HTERT RPE-1 (cell line): ENCODE measurements around the gene SNX9.
"Not testable (repeated sequence)": the region's sequence is repeated elsewhere in the genome, so short reads cannot be mapped to it uniquely, and the experiment has no call there.

Experiments
- in situ Hi-C: fragments of 300-500 bp; cut with MboI; formaldehyde crosslinking; loops from 4 replicates; pipeline ENCODE4 v1.14.3; 2020; ENCODE audit warnings: low sequenced_read_pairs

Gene SNX9

DNA sequence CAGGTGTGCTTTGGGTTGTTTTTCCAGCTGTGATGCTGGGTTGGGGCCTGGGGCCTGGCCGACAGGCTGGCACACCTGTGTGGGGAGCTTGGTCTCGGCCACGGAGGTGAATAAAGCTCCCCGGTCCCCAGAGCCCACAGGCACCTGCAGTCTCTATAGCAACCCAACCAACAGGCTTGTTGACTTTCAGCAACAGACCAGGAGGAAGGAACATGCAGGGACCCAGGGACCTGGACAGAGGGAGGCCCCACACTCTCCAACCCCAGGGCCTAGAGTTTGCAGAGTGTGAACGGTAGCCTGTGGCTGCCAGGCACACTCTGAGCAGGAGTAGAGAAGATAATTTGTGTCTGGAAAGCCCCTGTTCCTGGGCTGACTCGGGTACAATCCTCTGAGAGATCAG lies 144.0 kb downstream of the SNX9 start:
- in situ Hi-C loops: no loop called here

DNA sequence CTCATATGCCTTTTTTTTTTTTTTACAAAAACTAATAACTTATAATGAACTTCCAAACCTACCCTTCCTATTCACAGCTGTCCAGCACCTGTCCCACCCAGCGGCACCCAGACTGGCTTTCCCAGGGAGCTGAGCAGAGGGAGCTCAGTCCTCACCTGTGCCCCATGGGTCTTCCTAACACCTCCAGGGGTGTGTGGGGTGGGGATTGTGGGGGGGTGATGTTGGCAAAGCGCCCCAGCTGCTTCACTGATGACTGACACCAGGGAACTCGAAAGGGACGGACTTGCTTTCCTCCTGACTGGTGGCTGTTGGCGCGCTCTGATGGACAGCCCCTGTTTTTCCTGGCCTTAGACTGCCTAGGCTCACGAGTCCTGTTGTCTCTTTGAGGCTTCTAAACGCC lies 144.4 kb downstream of the SNX9 start:
- in situ Hi-C loops: no loop called here

DNA sequence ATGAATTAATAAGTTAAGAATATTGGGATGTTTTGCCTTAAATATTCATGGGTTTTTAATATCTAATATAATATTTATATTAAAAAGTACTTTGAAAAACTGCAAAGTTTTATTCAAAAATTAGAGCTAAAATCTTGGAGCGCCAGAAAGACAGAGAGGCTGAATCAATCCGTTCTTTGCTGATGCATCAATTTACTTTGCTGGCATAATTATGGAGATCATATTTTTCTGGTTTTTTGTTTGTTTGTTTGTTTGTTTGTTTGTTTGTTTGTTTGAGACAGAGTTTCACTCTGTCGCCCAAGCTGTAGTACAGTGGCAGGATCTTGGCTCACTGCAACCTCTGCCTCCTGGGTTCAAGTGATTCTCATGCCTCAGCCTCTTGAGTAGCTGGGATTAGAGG lies 149.1 kb downstream of the SNX9 start:
- in situ Hi-C loops: not testable (repeated sequence)

DNA sequence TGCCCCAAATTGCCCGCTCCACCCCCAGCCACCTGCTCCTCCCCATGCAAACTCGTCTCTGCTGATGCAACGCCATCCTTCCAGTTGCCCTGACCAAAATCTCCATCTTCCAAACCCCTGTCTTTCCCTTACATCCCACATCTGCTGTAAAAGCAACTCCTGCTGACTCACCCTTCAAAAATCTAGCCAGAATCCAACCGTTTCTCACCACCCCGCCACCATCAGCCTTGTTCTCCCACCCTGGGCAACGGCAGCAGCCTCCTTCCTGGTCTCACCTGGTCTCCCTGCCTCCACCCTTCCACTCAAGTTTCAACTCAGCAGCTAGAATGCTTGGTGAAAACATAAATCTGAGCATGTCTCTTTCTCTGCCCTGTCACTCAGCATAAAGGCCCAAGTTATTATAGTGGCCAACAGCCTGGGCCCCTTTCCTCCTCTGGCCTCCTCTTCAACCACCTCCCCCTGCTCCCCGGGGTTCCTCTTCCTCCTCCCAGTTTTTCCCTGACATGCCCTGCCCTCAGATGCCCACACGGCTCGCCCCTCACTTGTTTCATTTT lies 151.4 kb downstream of the SNX9 start:
- in situ Hi-C loops: no loop called here

DNA sequence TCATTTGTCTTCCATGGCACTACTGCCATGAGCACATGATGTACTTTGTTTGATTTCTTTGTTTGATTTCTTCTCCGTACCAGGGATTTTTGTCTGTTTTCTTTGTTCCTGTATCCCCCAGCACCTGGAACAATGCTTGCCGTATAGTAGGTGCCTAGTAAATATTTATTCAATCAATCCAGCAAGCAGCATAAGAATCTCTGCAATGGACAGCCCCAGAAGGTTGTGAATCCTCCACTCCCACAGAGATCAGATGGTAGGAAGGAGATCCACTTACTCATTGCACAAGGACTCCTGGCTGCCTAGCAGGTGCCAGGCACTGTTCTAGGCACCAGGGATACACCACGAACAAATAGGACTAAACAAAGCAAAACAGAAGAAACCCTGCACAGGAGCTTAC lies 151.9 kb downstream of the SNX9 start:
- in situ Hi-C loops: no loop called here

DNA sequence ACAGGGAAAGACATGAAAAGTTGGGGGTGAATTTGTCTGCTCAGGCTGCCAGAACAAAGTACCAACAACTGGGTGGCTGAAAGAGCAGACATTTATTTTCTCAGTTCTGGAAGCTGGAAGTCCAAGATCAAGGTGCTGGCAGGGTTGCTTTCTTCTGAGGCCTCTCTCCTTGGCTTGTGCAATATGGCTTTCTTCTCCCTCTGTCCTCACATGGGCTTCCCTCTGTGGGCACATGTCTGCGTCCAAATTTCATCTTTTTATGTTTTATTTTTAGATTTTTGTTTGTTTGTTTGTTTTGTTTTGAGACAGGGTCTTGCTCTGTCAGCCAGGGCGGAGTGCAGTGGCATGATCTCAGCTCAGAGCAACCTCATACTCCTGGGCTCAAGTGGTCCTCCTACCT lies 152.4 kb downstream of the SNX9 start:
- in situ Hi-C loops: no loop called here

DNA sequence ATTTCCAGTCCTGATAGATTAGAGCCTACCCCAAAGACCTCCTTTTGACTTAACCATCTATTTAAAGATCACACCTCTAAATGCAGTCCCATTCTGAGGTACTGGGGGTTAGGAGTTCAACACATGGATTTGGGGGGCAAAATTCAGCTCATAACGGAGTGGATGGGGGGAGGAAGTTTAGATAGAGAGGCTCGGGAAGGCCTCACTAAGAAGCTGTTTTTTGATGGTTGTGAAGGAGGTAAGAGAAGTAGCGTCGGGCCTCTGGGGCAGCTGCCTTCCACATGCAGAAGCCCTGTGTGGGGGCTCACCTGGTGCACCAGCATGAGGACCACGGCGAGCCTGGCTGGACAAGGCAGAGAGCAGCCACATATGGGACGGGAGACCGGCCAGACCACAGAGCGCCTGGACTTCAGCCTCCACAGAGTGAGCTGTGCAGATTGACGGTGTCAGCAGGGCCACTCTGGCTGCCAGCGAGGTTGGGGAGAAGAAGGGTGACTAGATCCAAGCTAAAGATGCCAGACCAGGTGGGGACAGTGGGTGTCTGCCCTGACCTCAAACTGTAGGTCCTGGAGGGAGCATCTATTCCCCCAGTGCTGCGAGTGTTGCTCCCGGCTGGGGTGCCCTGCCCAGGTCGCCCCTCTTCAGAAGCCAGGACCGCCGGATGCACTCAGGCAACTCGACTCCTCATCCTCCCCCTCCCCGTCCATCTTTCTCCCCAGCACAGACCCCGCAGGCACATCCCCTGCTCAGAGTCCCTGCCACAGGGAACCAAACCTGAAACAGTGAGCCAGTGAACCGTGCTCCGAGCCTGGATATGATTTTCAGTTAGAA lies 153.5 kb downstream of the SNX9 start:
- in situ Hi-C loops: no loop called here

DNA sequence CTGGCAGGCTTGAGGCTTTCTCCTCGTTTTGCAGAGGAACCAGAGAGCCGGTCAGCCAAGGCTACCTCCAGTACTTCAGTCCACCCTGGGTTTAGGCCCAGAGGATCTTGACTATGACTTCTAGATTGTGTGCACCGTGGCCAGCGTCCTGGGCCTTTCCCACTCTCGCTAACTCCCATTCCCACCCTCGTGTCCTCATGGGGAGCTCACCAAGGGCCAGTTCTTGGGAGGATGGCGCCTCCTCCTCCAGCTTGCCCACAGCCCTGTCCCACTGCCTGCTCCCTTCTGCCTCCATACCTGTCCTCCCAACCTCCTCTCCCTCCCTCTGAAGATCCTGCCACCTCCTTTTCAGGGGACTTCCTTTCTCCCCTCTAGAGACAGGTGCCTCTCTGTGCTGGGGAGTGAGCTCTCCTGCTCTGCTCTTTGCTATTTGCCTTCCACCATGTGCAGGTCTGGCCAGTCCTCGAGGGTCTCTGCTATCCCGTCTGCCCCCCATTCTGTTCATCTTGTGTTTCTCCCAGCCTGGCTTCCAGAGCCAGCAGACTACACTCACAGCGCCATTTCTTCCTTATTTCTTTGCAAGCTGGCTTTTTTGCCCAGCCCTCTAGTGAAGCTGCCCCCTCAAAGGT lies 154.2 kb downstream of the SNX9 start:
- in situ Hi-C loops: no loop called here

DNA sequence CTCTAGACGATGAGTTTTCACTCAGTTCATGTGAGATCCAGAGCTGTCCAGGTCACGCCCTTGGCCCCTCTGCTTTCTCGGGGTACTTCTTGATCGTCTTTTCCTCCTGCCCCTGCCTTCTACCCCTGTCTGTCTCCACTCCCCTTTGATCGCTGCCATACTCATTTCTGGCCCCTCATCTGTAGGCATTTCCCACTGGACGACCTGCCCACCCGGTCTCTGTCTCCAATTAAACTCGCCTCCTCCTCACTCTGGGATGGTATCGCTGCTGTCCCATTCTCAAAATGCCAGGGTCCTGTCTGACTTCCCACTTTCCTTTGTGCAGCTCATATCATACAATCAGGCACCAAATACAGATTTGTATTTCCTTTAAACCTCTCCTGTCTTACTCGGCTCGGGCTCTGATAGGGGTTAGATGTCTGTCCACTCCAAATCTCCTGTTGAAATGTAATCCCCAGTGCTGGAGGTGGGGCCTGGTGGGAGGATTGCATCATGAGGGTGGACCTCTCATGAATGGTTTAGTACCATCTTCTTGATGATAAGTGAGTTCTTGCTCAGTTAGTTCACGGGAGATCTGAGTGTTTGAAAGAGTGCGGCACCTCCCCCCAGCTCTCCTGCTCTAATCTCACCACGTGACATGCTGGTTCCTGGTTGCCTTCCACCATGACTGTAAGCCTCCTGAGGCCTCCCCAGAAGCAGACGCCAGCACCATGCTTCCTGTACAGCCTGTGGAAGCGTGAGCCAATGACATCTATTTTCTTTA lies 155.2 kb downstream of the SNX9 start:
- in situ Hi-C loops: no loop called here

DNA sequence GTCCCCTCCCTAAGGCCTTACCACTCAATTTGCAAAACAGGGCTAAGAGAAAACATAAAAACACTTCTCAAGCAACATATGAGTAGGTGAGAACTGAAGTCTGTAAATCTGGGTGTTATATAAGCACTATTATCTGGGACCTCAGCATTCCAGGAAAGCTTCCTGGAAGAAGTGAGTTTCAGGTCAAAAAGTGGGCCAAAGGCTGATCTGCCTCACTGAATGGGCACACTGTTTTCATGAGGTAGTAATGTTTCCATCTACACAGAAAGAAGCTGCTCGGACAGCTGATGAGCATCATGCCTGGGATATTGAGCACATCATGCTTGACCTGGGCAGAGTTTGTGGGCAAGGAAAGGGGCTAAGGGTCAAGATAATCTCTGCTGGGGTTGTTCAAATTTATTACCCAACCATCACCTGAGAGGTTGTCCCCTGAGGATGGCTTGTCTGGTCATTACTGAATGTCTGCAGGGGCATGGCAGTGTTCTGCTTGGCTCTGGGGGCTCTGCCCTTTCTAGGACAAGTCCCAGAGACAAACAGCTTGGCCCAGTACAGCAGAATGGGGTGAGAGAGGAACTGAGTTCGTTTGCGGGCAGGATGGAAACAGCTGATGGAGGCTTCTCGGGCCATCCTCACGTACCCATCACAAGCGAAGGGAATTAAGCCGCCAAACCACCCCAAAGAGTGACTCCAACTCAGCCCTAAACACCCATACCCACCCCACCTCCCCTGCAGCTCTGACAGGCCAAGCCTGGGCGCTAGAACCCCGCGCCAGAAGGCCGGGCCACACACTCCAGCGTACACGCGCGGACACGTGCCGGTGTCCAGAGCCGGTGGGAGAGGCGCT lies 157.5 kb downstream of the SNX9 start:
- in situ Hi-C loops: no loop called here

DNA sequence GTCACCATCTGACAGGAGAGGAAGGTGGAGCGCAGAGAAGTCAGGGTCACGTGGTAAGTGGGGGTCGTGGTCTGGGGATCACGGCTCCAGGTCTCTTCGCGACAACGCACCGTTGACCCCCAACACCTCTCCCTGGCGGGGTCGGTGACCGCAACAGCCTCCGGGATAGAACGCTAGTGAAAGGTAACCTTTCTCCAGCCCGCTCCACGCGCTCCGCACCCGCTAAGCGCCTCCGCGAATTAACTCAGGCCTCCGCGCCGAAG lies 158.0 kb downstream of the SNX9 start:
- in situ Hi-C loops: no loop called here

DNA sequence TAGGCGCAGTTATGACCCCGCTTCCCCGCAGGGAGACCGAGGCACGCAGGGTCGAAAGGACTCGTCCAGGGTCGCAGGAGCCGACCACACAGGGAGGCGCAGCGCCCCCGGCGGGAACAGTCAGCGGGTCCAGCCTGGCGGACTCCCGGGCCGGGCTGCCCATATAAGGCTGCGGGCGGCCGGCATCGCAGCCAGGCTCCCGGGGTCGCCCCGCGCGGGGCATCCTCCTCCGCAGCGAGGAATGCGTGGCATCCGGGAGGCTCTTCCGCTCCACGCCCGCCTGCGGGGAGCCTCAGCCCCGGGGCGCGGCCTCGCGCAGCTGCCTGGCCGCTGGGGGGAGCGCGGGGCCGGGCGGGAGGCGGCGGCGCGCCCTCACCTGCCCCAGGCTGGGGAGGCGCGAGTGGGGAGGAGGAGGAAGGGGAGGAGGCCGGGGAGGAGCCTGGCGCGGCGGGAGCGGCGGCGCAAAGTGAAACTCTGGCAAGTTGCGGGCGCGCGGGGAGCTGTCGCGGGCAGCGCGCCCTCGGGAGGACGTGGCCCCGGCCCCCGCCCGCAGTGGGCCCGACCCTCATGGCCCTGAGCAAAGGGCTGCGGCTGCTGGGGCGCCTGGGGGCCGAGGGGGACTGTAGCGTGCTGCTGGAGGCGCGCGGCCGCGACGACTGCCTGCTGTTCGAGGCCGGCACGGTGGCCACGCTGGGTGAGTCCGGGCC lies 158.5 kb downstream of the SNX9 start, which contains the start of gene SYNJ2:
SYNJ2 (plus strand) TSS at position 469 of the 707 bp plus-strand sequence; CDS start at position 568, 99 bp downstream.
- in situ Hi-C loops: no loop called here

DNA sequence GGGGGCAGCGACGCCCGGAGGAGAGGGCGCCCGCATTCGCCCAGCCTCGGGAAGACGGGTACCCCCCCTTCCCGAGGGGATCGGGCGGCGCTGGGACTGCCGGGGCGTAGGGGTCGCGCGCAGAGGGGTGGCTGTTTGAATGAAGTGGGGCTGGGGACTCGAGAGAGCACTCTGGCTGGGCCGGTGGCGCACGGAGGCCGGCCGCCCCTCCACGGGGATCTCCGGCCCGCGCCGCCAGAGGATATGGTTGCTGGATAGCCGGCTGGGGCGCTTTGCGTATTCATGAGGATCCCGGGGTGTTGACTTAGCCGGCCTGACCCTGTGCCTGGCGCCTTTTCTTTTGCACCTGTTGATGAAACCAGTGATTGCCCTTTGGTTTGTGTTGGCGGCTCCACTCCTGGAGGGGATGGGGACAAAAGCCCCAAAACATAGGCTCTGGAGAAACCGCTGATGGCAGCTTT lies 159.1 kb downstream of the SNX9 start:
- in situ Hi-C loops: no loop called here

DNA sequence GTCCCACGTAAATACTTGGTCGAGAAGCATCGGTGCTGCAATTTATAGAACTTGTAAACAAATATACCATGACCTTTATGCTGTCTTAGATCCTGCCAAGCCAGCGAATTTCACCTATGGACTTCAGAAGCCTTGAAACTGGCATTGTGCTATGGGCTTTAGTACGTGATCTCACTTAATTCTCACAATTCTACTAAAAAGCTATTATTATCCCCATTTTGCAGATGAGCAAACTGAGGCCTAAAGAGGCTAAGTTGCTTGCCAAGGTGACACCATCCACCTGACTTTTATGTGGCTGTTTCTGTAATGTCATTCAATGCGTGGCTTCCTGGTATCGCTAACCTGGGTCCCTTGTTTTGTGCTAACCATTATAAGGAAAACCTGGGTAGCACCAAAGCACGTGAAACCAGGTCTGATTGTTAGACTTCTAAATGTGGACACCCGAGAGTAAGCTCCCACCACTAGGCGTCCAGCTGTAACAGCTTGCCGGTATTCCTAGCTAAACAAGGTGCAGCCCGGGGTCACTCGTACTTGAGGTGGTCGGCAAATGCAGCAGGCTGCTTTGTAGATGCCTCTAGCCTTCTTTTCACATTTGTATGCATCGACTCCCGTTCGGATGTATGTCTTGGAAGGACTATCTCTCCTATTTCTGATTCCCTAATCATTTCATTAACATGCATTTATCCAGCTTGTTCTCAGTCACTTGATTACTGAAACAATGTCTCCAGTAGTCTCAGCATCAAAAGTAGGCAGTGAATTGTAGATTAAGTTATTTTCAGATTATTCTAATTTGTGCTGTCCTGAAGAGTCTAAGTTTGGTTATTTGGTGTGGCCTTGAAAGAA lies 159.7 kb downstream of the SNX9 start:
- in situ Hi-C loops: no loop called here

DNA sequence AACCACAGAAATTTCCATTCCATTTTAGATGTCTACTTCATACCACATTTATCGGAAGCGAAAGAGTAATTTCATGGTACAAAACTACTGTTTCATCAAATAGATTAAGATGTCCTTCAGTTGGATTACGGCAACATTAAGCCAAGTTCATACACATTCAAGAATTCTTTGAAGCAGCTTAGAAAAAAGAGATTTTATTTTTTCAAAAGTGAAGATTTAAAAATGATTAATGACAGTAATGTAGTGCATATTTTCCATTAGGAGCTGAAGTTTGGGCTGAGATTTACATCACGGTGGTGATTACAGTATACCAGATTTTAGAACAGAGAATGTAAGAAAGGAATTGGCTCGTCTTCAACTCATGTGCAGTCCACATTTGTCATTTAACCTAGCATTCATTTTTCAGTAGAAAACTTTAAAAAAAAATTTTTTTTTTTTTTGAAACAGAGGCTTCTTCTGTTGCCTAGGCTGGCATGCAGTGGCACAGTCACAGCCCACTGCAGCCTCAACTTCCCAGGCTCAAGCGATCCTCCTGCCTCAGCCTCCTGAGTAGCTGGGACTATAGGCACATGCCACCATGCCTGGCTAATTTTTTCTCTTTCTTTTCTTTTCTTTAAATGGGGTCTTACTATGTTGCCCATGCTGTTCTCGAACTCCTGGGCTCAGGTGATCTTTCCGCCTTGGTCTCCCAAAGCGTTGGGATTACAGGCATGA lies 160.5 kb downstream of the SNX9 start:
- in situ Hi-C loops: no loop called here

DNA sequence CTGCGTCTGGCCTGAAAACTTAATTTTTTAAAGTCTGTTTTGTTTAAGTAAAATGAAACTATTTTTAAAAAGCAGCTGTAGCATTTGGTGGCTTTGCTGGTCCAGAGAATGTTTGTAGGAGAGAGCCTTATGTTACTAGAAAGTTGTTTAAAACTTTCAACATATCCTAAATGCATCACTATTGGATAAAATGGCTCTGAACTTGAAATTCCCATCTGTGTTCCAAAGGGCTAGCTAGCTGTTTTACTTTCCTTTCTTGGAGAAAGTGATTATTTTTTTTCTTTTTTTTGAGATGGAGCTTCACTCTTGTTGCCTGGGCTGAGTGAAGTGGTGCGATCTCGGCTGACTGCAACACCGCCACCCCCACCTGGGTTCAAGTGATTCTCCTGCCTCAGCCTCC lies 161.1 kb downstream of the SNX9 start:
- in situ Hi-C loops: no loop called here

DNA sequence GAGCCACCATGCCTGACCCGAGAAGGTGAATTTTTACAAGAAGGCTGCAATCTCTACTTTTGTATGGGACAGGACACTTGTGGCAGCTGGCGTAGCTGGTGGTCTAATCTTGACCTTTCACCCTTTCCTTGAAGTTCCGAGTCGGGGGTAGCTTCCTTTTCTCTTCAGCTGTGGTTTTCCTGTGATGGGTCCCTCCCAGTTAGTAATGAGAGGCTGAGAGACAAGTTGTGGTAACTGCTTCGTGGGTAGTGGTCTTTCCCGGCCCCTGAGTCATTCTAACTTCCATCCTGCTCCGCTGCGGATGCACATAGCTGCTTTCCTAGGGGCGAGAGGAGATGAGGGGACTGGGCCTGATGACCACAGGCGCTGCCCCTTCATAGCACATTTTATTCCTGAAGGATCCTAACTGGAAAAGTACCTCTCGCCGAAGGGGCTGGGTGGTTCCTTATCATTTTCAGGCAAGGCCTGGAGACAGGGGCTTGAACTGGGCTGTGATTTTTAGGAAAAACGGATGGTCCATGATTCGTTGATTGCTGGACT lies 161.7 kb downstream of the SNX9 start:
- in situ Hi-C loops: no loop called here
